CD14-positive monocyte (primary cell): ENCODE measurements around the gene PHLDA2. TPM values are rescaled to one million over a fixed set of nuclear protein-coding genes. Genes with fewer than 3 reads are reported as not detected.

Experiments
- DNase-seq, 3 donors: peaks; one replicate each; pipeline ENCODE4 v3.0.0-alpha.2; 2011 to 2022
- H2AFZ ChIP-seq: 2 replicates; pipeline ENCODE4 v1.6.0; 2012; ENCODE audit warnings: mild to moderate bottlenecking, low read depth, low read length, inconsistent platforms; ENCODE audit not compliant: insufficient read depth, poor library complexity, severe bottlenecking
- H3K27ac ChIP-seq, 2 donors: 1 replicate in 1 of 2; 2 replicates in 1 of 2; pipeline ENCODE4 v1.5.1; 2012 to 2013; ENCODE audit warnings: low read length in 2 of 2, control low read depth in 1 of 2, inconsistent platforms in 1 of 2, low read depth in 1 of 2, mild to moderate bottlenecking in 1 of 2
- H3K27me3 ChIP-seq, 2 donors: one replicate each; pipeline versions ENCODE4 v1.6.0 to v1.6.1; 2011 to 2013; ENCODE audit warnings: low read length in 2 of 2; ENCODE audit not compliant: control insufficient read depth in 2 of 2, insufficient read depth in 2 of 2
- H3K36me3 ChIP-seq, 2 donors: replicated peaks in 1 of 2; 1 replicate in 1 of 2; 2 replicates in 1 of 2; pipeline versions ENCODE4 v1.5.1 to v1.6.1; 2012 to 2013; ENCODE audit warnings: low read length in 2 of 2, control low read depth in 1 of 2, inconsistent platforms in 1 of 2, mild to moderate bottlenecking in 1 of 2; ENCODE audit not compliant: insufficient read depth in 2 of 2, control insufficient read depth in 1 of 2
- H3K4me1 ChIP-seq, 2 donors: 1 replicate in 1 of 2; 2 replicates in 1 of 2; pipeline versions ENCODE4 v1.5.1 to v1.6.1; 2012 to 2013; ENCODE audit warnings: low read length in 2 of 2, control low read depth in 1 of 2, inconsistent platforms in 1 of 2, mild to moderate bottlenecking in 1 of 2, moderate library complexity in 1 of 2; ENCODE audit not compliant: insufficient read depth in 2 of 2, control insufficient read depth in 1 of 2
- H3K4me2 ChIP-seq: replicated peaks from 2 replicates; pipeline ENCODE3; 2012; ENCODE audit warnings: low read length, moderate library complexity, mild to moderate bottlenecking; ENCODE audit not compliant: poor library complexity, severe bottlenecking; ENCODE audit errors: extremely low read depth
- H3K4me3 ChIP-seq, 3 experiments: fragments of 200-600 bp in 1 of 3; sonication (generic) in 1 of 3; replicated peaks in 1 of 3; 1 replicate in 2 of 3; 2 replicates in 1 of 3; pipeline ENCODE4 v1.5.1; 2011 to 2013; ENCODE audit warnings: low read length in 3 of 3, mild to moderate bottlenecking in 3 of 3, control low read depth in 2 of 3, low read depth in 2 of 3, inconsistent platforms in 1 of 3, moderate library complexity in 1 of 3
- H3K79me2 ChIP-seq: 2 replicates; pipeline ENCODE4 v1.6.0; 2012; ENCODE audit warnings: mild to moderate bottlenecking, control low read depth, inconsistent platforms, low read length, moderate library complexity; ENCODE audit not compliant: insufficient read depth
- H3K9ac ChIP-seq: 2 replicates; pipeline ENCODE4 v1.6.0; 2017; ENCODE audit warnings: low read length, mild to moderate bottlenecking; ENCODE audit not compliant: insufficient read depth, poor library complexity, severe bottlenecking
- H3K9me3 ChIP-seq, 2 donors: replicated peaks in 1 of 2; 1 replicate in 1 of 2; 2 replicates in 1 of 2; pipeline versions ENCODE4 v1.5.1 to v1.6.1; 2012 to 2013; ENCODE audit warnings: low read length in 2 of 2, control low read depth in 1 of 2; ENCODE audit not compliant: control insufficient read depth in 1 of 2, insufficient read depth in 1 of 2
- H4K20me1 ChIP-seq: 2 replicates; pipeline ENCODE4 v1.6.0; 2012; ENCODE audit warnings: mild to moderate bottlenecking, low read length, control low read depth, moderate library complexity; ENCODE audit not compliant: insufficient read depth
- H3K27ac Mint-ChIP-seq, 7 donors: one replicate each; pipeline ENCODE4 v1.8.0; 2020; ENCODE audit warnings: mild to moderate bottlenecking in 7 of 7, mixed read lengths in 7 of 7, moderate library complexity in 6 of 7, inconsistent platforms in 2 of 7
- H3K27me3 Mint-ChIP-seq, 3 donors: one replicate each; pipeline ENCODE4 v1.8.0; 2021 to 2022; ENCODE audit warnings: low read depth in 3 of 3, mild to moderate bottlenecking in 3 of 3, mixed read lengths in 3 of 3, moderate library complexity in 3 of 3, inconsistent platforms in 1 of 3
- H3K36me3 Mint-ChIP-seq, 2 donors: one replicate each; pipeline ENCODE4 v1.8.0; 2020; ENCODE audit warnings: mixed read lengths in 2 of 2, inconsistent platforms in 1 of 2, mild to moderate bottlenecking in 1 of 2
- H3K4me1 Mint-ChIP-seq: one replicate; pipeline ENCODE4 v1.8.0; 2020; ENCODE audit warnings: mild to moderate bottlenecking, mixed read lengths
- H3K4me3 Mint-ChIP-seq, 2 donors: one replicate each; pipeline ENCODE4 v1.8.0; 2020; ENCODE audit warnings: mild to moderate bottlenecking in 2 of 2, mixed read lengths in 2 of 2, moderate library complexity in 1 of 2
- H3K9me3 Mint-ChIP-seq, 7 donors: one replicate each; pipeline ENCODE4 v1.8.0; 2020 to 2022; ENCODE audit warnings: mixed read lengths in 7 of 7, mild to moderate bottlenecking in 6 of 7, moderate library complexity in 6 of 7, inconsistent platforms in 2 of 7
- WGBS: methylation state at CpG from one replicate; pipeline ENCODE4 v1.1.5; 2013; ENCODE audit warnings: missing lambda C conversion rate; ENCODE audit not compliant: insufficient coverage; 5-methylcytosine and 5-hydroxymethylcytosine counted together
- intact Hi-C, 2 donors: fragments of 100-400 bp; cut with micrococcal nuclease; formaldehyde crosslinking; loops; one replicate each; pipeline versions ENCODE4 v1.15.0 to v1.15.1; 2023
- polyA plus RNA-seq, 3 donors: library from polyadenylated mRNA; depleted of rRNA in 1 of 3; unstranded in 2 of 3; stranded (reverse) in 1 of 3; fragments of 300-500 nt in 2 of 3; fragments of >200 nt in 1 of 3; fragmentation: Illumina TruSeq in 2 of 3; gene quantifications; 1 replicate in 2 of 3; 2 replicates in 1 of 3; pipeline ENCODE4 v1.2.3, GENCODE V29; 2012 to 2021
- TF ChIP-seq, protein P1 (sequence below): fragments of 200-600 bp; IDR thresholded peaks from one replicate; pipeline ENCODE4 v1.8.0; 2022; ENCODE audit warnings: antibody characterized with exemption, mild to moderate bottlenecking

Gene PHLDA2
- polyA plus RNA-seq, 3 donors = 2.6 to 54.5 (median 4.7) TPM

DNA sequence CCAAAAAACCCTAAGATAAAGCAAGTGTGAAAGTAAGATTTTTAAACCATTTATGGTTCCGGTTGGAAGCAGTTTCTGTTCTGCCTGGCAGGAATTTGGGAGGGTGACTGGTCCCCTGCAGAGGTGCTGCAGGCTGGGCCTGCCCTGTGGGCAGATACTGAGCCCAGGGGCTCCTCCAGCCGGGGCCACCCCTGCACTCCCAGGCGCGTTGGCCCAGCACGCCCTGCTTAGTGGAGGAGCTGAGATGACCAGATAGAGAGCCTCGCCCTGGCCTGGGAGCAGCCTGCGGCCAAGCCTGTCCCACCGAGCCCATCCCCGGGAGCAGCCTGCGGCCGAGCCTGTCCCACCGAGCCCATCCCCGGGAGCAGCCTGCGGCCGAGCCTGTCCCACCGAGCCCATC is 8.0 kb downstream of the PHLDA2 start:
- no peaks in the 10 kb centered on the region for H3K79me2 ChIP-seq
- intact Hi-C loops = no loop called here
- H3K4me1 ChIP-seq = no peaks in the 10 kb centered on the region
- WGBS = 90% methylated on average over 4 of the region's 16 CpGs
- Mint-ChIP-seq H3K4me3 (no peak overlapping the region), H3K36me3 (peaks cover 0 to 2% of the 10 kb centered on the region in 2 donors), H3K9me3 (peaks cover 0 to 4% (median 0%) of the 10 kb centered on the region in 7 donors), H3K27me3 (peaks cover 10 to 16% (median 11%) of the 10 kb centered on the region in 3 donors), H3K27ac (no peak overlapping the region), H3K4me1 (no peaks in the 10 kb centered on the region)
- peaks cover 0 to under 1% of the 10 kb centered on the region in 2 donors for H3K27me3 ChIP-seq
- no peak overlapping the region for H3K27ac ChIP-seq
- no peak for DNase-seq
- no peak overlapping the region for H3K4me3 ChIP-seq
- H3K36me3 ChIP-seq = no peaks in the 10 kb centered on the region
- no peaks in the 10 kb centered on the region for H3K9me3 ChIP-seq
- TF ChIP-seq, protein P1, sequence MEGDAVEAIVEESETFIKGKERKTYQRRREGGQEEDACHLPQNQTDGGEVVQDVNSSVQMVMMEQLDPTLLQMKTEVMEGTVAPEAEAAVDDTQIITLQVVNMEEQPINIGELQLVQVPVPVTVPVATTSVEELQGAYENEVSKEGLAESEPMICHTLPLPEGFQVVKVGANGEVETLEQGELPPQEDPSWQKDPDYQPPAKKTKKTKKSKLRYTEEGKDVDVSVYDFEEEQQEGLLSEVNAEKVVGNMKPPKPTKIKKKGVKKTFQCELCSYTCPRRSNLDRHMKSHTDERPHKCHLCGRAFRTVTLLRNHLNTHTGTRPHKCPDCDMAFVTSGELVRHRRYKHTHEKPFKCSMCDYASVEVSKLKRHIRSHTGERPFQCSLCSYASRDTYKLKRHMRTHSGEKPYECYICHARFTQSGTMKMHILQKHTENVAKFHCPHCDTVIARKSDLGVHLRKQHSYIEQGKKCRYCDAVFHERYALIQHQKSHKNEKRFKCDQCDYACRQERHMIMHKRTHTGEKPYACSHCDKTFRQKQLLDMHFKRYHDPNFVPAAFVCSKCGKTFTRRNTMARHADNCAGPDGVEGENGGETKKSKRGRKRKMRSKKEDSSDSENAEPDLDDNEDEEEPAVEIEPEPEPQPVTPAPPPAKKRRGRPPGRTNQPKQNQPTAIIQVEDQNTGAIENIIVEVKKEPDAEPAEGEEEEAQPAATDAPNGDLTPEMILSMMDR = no peak
- H3K9ac ChIP-seq = no peak overlapping the region
- no peaks in the 10 kb centered on the region for H4K20me1 ChIP-seq
- H2AFZ ChIP-seq = no peak overlapping the region
- H3K4me2 ChIP-seq = no peak overlapping the region

DNA sequence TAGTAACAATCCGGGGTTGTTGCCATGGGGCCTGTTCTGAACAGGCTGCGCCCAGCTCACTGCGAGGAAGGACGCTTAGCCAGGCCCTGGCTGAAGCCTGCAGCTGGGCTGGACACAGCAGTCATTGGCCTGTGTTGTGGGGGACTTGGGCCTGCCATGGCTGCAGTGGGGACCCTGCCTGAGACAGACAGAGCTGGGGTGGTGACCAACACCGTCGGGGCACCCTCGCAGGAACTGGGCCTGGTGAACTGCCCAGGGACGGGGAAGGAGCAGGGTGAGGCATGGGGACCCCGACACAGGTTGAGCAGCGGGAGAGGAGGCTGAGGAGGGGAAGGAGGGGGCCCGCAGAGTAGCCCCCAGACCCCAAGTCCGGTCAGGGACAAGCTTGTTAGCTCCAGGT is 8.9 kb downstream of the PHLDA2 start:
- Histone ChIP-seq H3K4me2 (no peak overlapping the region), H3K79me2 (no peaks in the 10 kb centered on the region), H2AFZ (no peak overlapping the region), H3K4me3 (no peak overlapping the region), H3K4me1 (no peaks in the 10 kb centered on the region), H3K9me3 (no peaks in the 10 kb centered on the region), H3K27me3 (no peaks in the 10 kb centered on the region), H3K9ac (no peak overlapping the region), H4K20me1 (no peaks in the 10 kb centered on the region), H3K36me3 (no peaks in the 10 kb centered on the region), H3K27ac (no peak overlapping the region)
- TF ChIP-seq, protein P1 = no peak
- H3K9me3 Mint-ChIP-seq = no peaks in the 10 kb centered on the region
- H3K27me3 Mint-ChIP-seq = peaks cover 4 to 10% (median 9%) of the 10 kb centered on the region in 3 donors
- no peak overlapping the region for H3K4me3 Mint-ChIP-seq
- 93% methylated on average over 11 of the region's 12 CpGs for WGBS
- H3K36me3 Mint-ChIP-seq = peaks cover 0 to 2% of the 10 kb centered on the region in 2 donors
- intact Hi-C loops = no loop called here
- no peak for DNase-seq
- no peaks in the 10 kb centered on the region for H3K4me1 Mint-ChIP-seq
- H3K27ac Mint-ChIP-seq = no peak overlapping the region
